GM18502 (cell line): Measurements from ENCODE around the gene MZB1.
"Not testable (repeated sequence)": the region's sequence is repeated elsewhere in the genome, so short reads cannot be mapped to it uniquely, and the experiment has no call there.

ENCODE experiments used
- ATAC-seq: cut with Tn5 transposase; IDR thresholded peaks from one replicate; pipeline ENCODE4 v1.9.1; 2021; ENCODE audit warnings: mild to moderate bottlenecking; ENCODE audit not compliant: unreplicated experiment, poor library complexity

Gene MZB1

GRCh38 chr5:139410993-139411828, 21.5 kb upstream of the MZB1 start:
- ATAC-seq: no peak

- ATAC-seq: no peak
Observed at GRCh38 chr5:139410121-139410992, 20.6 kb upstream of the MZB1 start.

- ATAC-seq: not testable (repeated sequence)
Observed at GRCh38 chr5:139409116-139409515, 19.4 kb upstream of the MZB1 start.

- ATAC-seq: no peak
Observed at GRCh38 chr5:139408191-139408590, 18.5 kb upstream of the MZB1 start.

- ATAC-seq: no peak
Observed at GRCh38 chr5:139407517-139407916, 17.8 kb upstream of the MZB1 start.

GRCh38 chr5:139406963-139407362, 17.2 kb upstream of the MZB1 start:
- no peak for ATAC-seq

GRCh38 chr5:139404484-139404840, 14.7 kb upstream of the MZB1 start:
- ATAC-seq: no peak

GRCh38 chr5:139403787-139404483, 14.2 kb upstream of the MZB1 start, which contains the start of gene SPATA24:
TSS of gene SPATA24 (minus strand) at chr5:139404089. CDS start at chr5:139404060, 29 bp downstream.
- peak; percentile 83 for ATAC-seq

GRCh38 chr5:139403418-139403786, 13.7 kb upstream of the MZB1 start:
- no peak for ATAC-seq

- ATAC-seq: no peak
Observed at GRCh38 chr5:139402561-139403158, 12.9 kb upstream of the MZB1 start.

GRCh38 chr5:139401546-139401945, 11.8 kb upstream of the MZB1 start:
- ATAC-seq: no peak

GRCh38 chr5:139399501-139400121, 9.9 kb upstream of the MZB1 start:
- ATAC-seq: peak; percentile 32

- ATAC-seq: no peak
Observed at GRCh38 chr5:139397921-139398320, 8.2 kb upstream of the MZB1 start.

GRCh38 chr5:139396691-139397090, 7.0 kb upstream of the MZB1 start:
- ATAC-seq: no peak

GRCh38 chr5:139395844-139396640, 6.3 kb upstream of the MZB1 start:
- ATAC-seq: no peak

- ATAC-seq: no peak
Observed at GRCh38 chr5:139394654-139395566, 5.2 kb upstream of the MZB1 start, which contains the start of gene PROB1. TSS of gene PROB1 (minus strand) at chr5:139395104. CDS start at chr5:139395081, 23 bp downstream.

- no peak for ATAC-seq
Observed at GRCh38 chr5:139394123-139394653, 4.5 kb upstream of the MZB1 start.
